HEK293 (cell line): ENCODE measurements around the gene PTPN6.

ENCODE experiments used
- AEBP2 ChIP-seq: fragments of 450-650 bp; formaldehyde crosslinking; IDR thresholded peaks from 2 replicates; pipeline ENCODE4 v1.5.1; 2016; ENCODE audit warnings: missing biosample characterization, missing genetic modification characterization, borderline replicate concordance
- EGR2 ChIP-seq: fragments of 450-650 bp; formaldehyde crosslinking; IDR thresholded peaks from 2 replicates; pipeline ENCODE4 v1.5.1; 2016; ENCODE audit warnings: low read depth, missing biosample characterization, missing genetic modification characterization
- GLI4 ChIP-seq: fragments of 450-650 bp; formaldehyde crosslinking; IDR thresholded peaks from 2 replicates; pipeline ENCODE4 v1.5.1; 2016; ENCODE audit warnings: missing biosample characterization, missing genetic modification characterization
- HOXC10 ChIP-seq: sonication (generic); formaldehyde crosslinking; IDR thresholded peaks from 2 replicates; pipeline ENCODE4 v1.8.1; 2023; ENCODE audit warnings: mild to moderate bottlenecking, missing genetic modification reagents
- INSM2 ChIP-seq: fragments of 450-650 bp; formaldehyde crosslinking; IDR thresholded peaks from 2 replicates; pipeline ENCODE4 v1.5.1; 2016; ENCODE audit warnings: missing biosample characterization, missing genetic modification characterization
- SALL2 ChIP-seq: fragments of 450-650 bp; formaldehyde crosslinking; IDR thresholded peaks from 2 replicates; pipeline ENCODE4 v1.5.0; 2017; ENCODE audit warnings: missing biosample characterization, mild to moderate bottlenecking, missing genetic modification characterization, borderline replicate concordance
- ZNF140 ChIP-seq: fragments of 450-650 bp; formaldehyde crosslinking; IDR thresholded peaks from 2 replicates; pipeline ENCODE4 v1.5.1; 2016; ENCODE audit warnings: missing biosample characterization, missing genetic modification characterization
- ZNF19 ChIP-seq: fragments of 450-650 bp; formaldehyde crosslinking; IDR thresholded peaks from 2 replicates; pipeline ENCODE4; 2016; ENCODE audit warnings: missing biosample characterization, missing genetic modification characterization, low read depth
- ZNF24 ChIP-seq: fragments of 450-650 bp; formaldehyde crosslinking; IDR thresholded peaks from 2 replicates; pipeline ENCODE4 v1.5.1; 2016; ENCODE audit warnings: missing biosample characterization, missing genetic modification characterization
- ZNF280D ChIP-seq: fragments of 450-650 bp; formaldehyde crosslinking; IDR thresholded peaks from 2 replicates; pipeline ENCODE4 v1.5.1; 2016; ENCODE audit warnings: missing biosample characterization, missing genetic modification characterization
- ZNF302 ChIP-seq: fragments of 450-650 bp; formaldehyde crosslinking; IDR thresholded peaks from 2 replicates; pipeline ENCODE4 v1.5.1; 2016; ENCODE audit warnings: missing biosample characterization, missing genetic modification characterization, low read depth
- ZNF416 ChIP-seq: fragments of 450-650 bp; formaldehyde crosslinking; IDR thresholded peaks from 2 replicates; pipeline ENCODE4 v1.5.1; 2016; ENCODE audit warnings: missing biosample characterization, missing genetic modification characterization
- ZNF449 ChIP-seq: fragments of 450-650 bp; formaldehyde crosslinking; IDR thresholded peaks from 2 replicates; pipeline ENCODE4 v1.5.1; 2017; ENCODE audit warnings: missing biosample characterization, mild to moderate bottlenecking, missing genetic modification characterization, moderate library complexity
- ZNF529 ChIP-seq: fragments of 450-650 bp; formaldehyde crosslinking; IDR thresholded peaks from 2 replicates; pipeline ENCODE4 v1.5.1; 2017; ENCODE audit warnings: missing genetic modification characterization, missing biosample characterization; ENCODE audit not compliant: insufficient replicate concordance
- ZNF530 ChIP-seq: fragments of 450-650 bp; formaldehyde crosslinking; IDR thresholded peaks from 2 replicates; pipeline ENCODE4 v1.5.1; 2016; ENCODE audit warnings: low read depth, missing biosample characterization, missing genetic modification characterization
- ZNF544 ChIP-seq: fragments of 450-650 bp; formaldehyde crosslinking; IDR thresholded peaks from 2 replicates; pipeline ENCODE4 v1.5.0; 2017; ENCODE audit warnings: missing biosample characterization, missing genetic modification characterization
- ZNF600 ChIP-seq: fragments of 450-650 bp; formaldehyde crosslinking; IDR thresholded peaks from 2 replicates; pipeline ENCODE4 v1.5.1; 2016; ENCODE audit warnings: missing biosample characterization, missing genetic modification characterization
- ZNF747 ChIP-seq: fragments of 450-650 bp; formaldehyde crosslinking; IDR thresholded peaks from 2 replicates; pipeline ENCODE4 v1.5.1; 2016; ENCODE audit warnings: missing biosample characterization, missing genetic modification characterization
- ZNF843 ChIP-seq: fragments of 450-650 bp; formaldehyde crosslinking; IDR thresholded peaks from 2 replicates; pipeline ENCODE4 v1.5.1; 2016; ENCODE audit warnings: missing biosample characterization, missing genetic modification characterization
- ZSCAN16 ChIP-seq: fragments of 450-650 bp; formaldehyde crosslinking; IDR thresholded peaks from 2 replicates; pipeline ENCODE4 v1.5.1; 2016; ENCODE audit warnings: missing biosample characterization, missing genetic modification characterization
- TF ChIP-seq, protein P1 (sequence below): fragments of 450-650 bp; formaldehyde crosslinking; IDR thresholded peaks from 2 replicates; pipeline ENCODE4 v1.5.1; 2016; ENCODE audit warnings: missing biosample characterization, missing genetic modification characterization, borderline replicate concordance
- TF ChIP-seq, protein P2 (sequence below): fragments of 450-650 bp; formaldehyde crosslinking; IDR thresholded peaks from 2 replicates; pipeline ENCODE4 v1.5.1; 2016; ENCODE audit warnings: missing biosample characterization, missing genetic modification characterization

PTPN6 gene

DNA sequence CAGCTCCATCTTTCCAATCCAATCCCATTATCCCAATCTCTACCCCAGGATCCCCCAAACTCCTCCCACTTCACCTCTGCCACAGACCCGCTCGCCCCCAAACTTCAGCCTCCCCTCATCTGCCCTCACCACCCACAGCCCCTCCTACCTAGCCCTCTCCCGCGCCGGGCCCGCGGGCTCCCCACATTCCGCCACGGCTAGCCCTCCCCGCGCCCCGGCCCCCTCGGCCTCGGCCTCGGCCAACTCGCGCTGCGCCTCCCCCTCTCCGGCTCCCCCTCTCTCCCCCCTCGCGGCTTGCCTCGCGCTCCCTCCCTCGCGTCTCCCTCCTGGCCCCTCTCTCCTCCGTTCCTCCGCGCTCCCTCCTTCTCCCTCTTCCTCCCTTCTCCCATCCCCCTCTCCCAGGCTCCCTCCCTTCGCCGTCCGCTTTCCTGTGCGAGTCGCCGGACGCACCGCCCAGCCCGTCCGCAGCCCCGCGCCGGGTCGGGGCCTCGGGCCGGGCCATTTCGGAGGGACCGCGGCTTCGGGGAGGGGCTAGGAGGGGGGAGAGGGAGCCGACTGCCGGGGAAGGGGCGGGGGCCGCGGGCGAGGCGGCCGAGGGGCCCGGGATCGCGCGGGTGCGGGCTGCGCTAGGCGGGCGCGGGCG lies 23.7 kb upstream of the PTPN6 start, which contains the start of gene ATN1 (continued):
- TF ChIP-seq ZSCAN16 (tag by site-specific recombination), result no peak
- TF ChIP-seq, protein P1, sequence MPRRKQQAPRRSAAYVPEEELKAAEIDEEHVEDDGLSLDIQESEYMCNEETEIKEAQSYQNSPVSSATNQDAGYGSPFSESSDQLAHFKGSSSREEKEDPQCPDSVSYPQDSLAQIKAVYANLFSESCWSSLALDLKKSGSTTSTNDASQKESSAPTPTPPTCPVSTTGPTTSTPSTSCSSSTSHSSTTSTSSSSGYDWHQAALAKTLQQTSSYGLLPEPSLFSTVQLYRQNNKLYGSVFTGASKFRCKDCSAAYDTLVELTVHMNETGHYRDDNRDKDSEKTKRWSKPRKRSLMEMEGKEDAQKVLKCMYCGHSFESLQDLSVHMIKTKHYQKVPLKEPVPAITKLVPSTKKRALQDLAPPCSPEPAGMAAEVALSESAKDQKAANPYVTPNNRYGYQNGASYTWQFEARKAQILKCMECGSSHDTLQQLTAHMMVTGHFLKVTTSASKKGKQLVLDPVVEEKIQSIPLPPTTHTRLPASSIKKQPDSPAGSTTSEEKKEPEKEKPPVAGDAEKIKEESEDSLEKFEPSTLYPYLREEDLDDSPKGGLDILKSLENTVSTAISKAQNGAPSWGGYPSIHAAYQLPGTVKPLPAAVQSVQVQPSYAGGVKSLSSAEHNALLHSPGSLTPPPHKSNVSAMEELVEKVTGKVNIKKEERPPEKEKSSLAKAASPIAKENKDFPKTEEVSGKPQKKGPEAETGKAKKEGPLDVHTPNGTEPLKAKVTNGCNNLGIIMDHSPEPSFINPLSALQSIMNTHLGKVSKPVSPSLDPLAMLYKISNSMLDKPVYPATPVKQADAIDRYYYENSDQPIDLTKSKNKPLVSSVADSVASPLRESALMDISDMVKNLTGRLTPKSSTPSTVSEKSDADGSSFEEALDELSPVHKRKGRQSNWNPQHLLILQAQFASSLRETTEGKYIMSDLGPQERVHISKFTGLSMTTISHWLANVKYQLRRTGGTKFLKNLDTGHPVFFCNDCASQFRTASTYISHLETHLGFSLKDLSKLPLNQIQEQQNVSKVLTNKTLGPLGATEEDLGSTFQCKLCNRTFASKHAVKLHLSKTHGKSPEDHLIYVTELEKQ, result no peak; the same call in 1 of the 2 replicates
- peak; percentile 65; the same call in 1 of the 2 replicates for TF ChIP-seq ZNF843 (tag by site-specific recombination)
- TF ChIP-seq ZNF747 (tag by site-specific recombination), result no peak
- no peak; the same call in 1 of the 2 replicates for TF ChIP-seq INSM2
- TF ChIP-seq ZNF530 (tag by site-specific recombination), result no peak
- TF ChIP-seq ZNF302 (tag by site-specific recombination), result no peak
- TF ChIP-seq ZNF600, result peak; percentile 60
- no peak for TF ChIP-seq ZNF529
- no peak for TF ChIP-seq AEBP2
- no peak for TF ChIP-seq HOXC10 (CRISPR knock-in tag)
- no peak for TF ChIP-seq ZNF24 (tag by site-specific recombination)
- no peak for TF ChIP-seq SALL2 (tag by site-specific recombination)
- no peak for TF ChIP-seq ZNF280D (tag by site-specific recombination)
- TF ChIP-seq ZNF140 (tag by site-specific recombination), result no peak
- TF ChIP-seq ZNF544 (tag by site-specific recombination), result no peak
- TF ChIP-seq, protein P2, sequence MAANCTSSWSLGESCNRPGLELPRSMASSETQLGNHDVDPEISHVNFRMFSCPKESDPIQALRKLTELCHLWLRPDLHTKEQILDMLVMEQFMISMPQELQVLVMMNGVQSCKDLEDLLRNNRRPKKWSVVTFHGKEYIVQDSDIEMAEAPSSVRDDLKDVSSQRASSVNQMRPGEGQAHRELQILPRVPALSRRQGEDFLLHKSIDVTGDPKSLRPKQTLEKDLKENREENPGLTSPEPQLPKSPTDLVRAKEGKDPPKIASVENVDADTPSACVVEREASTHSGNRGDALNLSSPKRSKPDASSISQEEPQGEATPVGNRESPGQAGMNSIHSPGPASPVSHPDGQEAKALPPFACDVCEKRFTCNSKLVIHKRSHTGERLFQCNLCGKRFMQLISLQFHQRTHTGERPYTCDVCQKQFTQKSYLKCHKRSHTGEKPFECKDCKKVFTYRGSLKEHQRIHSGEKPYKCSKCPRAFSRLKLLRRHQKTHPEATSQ (tag by site-specific recombination), result peak; percentile 44
- peak; percentile 95 for TF ChIP-seq EGR2 (tag by site-specific recombination)
- TF ChIP-seq ZNF19 (tag by site-specific recombination), result no peak
- TF ChIP-seq ZNF416 (tag by site-specific recombination), result no peak
- TF ChIP-seq GLI4 (tag by site-specific recombination), result 0 out of 2 replicates have a peak, but pooled peaks have one; percentile 52
- no peak for TF ChIP-seq ZNF449
